GM23338 (cell line): ENCODE measurements around the gene GAL3ST1.

Experiments
- ETS1 ChIP-seq: IDR thresholded peaks from 2 replicates; pipeline ENCODE4 v1.6.1; 2016; ENCODE audit warnings: antibody characterized with exemption
- EZH2 ChIP-seq: fragments of 200-600 bp; sonication (generic); IDR thresholded peaks from one replicate; pipeline ENCODE4 v1.8.0; 2017; ENCODE audit warnings: antibody characterized with exemption, mild to moderate bottlenecking, low read depth; ENCODE audit not compliant: unreplicated experiment
- EZH2phosphoT487 ChIP-seq: fragments of 200-600 bp; sonication (generic); IDR thresholded peaks from one replicate; pipeline ENCODE4 v1.8.1; 2018; ENCODE audit warnings: antibody characterized with exemption; ENCODE audit not compliant: unreplicated experiment
- JUNB ChIP-seq: IDR thresholded peaks from one replicate; pipeline ENCODE4 v1.6.1; 2016; ENCODE audit warnings: antibody characterized with exemption; ENCODE audit not compliant: unreplicated experiment
- POLR2AphosphoS5 ChIP-seq: IDR thresholded peaks from 2 replicates; pipeline ENCODE4 v1.6.1; 2016; ENCODE audit warnings: antibody characterized with exemption, low read depth
- TF ChIP-seq, protein P1 (sequence below), 2 experiments: fragments of 200-600 bp in 1 of 2; sonication (generic) in 1 of 2; conservative IDR thresholded peaks; 2 replicates each; pipeline versions ENCODE4 v1.5.1 to v1.6.1; 2016 to 2017; ENCODE audit warnings: antibody characterized with exemption in 2 of 2, low read depth in 2 of 2, mild to moderate bottlenecking in 2 of 2, moderate library complexity in 1 of 2
- TF ChIP-seq, protein P2 (sequence below): IDR thresholded peaks from one replicate; pipeline ENCODE4 v1.6.1; 2018; ENCODE audit warnings: antibody characterized with exemption; ENCODE audit not compliant: unreplicated experiment
- TF ChIP-seq, protein P3 (sequence below): fragments of 250-450 bp; sonication (Bioruptor Pico); IDR thresholded peaks from 2 replicates; pipeline ENCODE4 v1.5.0; 2020; ENCODE audit warnings: mild to moderate bottlenecking, moderate library complexity

DNA sequence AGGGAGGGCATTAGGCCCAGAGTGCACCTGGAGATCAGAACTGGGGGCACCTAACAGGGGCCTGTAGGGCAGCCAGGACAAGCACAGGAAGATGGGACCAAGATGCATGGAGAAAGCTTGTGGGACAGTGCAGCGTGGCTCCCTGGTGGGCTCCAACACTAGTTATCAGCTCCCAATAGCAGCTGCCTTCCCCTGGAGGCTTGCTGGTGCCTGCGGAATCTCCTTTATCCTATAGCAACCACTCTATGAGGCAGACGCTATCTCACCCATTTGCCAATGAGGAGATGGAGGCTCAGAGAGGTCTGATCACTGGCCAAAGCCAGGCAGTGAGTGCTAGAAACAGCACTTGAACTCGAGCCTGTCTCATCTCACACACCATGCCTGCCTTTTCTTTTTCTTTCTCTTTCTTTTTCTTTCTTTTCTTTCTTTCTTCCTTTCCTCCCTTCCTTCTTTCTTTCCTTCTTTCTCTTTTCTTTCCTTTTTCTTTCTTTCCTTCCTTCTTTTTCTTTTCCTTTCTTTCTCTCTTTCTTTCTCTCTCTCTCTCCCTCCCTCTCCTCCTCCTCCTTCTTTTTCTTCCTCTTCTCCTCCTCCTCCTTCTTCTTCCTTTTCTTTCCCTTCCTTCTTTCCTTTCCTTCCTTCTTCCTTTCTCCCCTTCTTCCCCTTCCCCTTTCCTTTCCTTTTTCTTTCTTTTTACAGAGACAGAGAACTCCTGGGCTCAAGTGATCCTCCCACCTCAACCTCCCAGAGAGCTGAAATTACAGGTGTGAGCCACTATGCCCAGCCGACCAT lies 52.9 kb downstream of the GAL3ST1 start:
- TF ChIP-seq, protein P1, sequence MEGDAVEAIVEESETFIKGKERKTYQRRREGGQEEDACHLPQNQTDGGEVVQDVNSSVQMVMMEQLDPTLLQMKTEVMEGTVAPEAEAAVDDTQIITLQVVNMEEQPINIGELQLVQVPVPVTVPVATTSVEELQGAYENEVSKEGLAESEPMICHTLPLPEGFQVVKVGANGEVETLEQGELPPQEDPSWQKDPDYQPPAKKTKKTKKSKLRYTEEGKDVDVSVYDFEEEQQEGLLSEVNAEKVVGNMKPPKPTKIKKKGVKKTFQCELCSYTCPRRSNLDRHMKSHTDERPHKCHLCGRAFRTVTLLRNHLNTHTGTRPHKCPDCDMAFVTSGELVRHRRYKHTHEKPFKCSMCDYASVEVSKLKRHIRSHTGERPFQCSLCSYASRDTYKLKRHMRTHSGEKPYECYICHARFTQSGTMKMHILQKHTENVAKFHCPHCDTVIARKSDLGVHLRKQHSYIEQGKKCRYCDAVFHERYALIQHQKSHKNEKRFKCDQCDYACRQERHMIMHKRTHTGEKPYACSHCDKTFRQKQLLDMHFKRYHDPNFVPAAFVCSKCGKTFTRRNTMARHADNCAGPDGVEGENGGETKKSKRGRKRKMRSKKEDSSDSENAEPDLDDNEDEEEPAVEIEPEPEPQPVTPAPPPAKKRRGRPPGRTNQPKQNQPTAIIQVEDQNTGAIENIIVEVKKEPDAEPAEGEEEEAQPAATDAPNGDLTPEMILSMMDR (conservative IDR thresholded peaks at IDR 0.05; ENCODE audit: low read depth in 2 of 2), result no peak
- no peak for TF ChIP-seq EZH2phosphoT487
- TF ChIP-seq, protein P2, sequence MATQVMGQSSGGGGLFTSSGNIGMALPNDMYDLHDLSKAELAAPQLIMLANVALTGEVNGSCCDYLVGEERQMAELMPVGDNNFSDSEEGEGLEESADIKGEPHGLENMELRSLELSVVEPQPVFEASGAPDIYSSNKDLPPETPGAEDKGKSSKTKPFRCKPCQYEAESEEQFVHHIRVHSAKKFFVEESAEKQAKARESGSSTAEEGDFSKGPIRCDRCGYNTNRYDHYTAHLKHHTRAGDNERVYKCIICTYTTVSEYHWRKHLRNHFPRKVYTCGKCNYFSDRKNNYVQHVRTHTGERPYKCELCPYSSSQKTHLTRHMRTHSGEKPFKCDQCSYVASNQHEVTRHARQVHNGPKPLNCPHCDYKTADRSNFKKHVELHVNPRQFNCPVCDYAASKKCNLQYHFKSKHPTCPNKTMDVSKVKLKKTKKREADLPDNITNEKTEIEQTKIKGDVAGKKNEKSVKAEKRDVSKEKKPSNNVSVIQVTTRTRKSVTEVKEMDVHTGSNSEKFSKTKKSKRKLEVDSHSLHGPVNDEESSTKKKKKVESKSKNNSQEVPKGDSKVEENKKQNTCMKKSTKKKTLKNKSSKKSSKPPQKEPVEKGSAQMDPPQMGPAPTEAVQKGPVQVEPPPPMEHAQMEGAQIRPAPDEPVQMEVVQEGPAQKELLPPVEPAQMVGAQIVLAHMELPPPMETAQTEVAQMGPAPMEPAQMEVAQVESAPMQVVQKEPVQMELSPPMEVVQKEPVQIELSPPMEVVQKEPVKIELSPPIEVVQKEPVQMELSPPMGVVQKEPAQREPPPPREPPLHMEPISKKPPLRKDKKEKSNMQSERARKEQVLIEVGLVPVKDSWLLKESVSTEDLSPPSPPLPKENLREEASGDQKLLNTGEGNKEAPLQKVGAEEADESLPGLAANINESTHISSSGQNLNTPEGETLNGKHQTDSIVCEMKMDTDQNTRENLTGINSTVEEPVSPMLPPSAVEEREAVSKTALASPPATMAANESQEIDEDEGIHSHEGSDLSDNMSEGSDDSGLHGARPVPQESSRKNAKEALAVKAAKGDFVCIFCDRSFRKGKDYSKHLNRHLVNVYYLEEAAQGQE, result no peak
- TF ChIP-seq POLR2AphosphoS5, result no peak
- TF ChIP-seq EZH2, result no peak
- TF ChIP-seq JUNB, result no peak
- no peak for TF ChIP-seq ETS1
- TF ChIP-seq, protein P3, sequence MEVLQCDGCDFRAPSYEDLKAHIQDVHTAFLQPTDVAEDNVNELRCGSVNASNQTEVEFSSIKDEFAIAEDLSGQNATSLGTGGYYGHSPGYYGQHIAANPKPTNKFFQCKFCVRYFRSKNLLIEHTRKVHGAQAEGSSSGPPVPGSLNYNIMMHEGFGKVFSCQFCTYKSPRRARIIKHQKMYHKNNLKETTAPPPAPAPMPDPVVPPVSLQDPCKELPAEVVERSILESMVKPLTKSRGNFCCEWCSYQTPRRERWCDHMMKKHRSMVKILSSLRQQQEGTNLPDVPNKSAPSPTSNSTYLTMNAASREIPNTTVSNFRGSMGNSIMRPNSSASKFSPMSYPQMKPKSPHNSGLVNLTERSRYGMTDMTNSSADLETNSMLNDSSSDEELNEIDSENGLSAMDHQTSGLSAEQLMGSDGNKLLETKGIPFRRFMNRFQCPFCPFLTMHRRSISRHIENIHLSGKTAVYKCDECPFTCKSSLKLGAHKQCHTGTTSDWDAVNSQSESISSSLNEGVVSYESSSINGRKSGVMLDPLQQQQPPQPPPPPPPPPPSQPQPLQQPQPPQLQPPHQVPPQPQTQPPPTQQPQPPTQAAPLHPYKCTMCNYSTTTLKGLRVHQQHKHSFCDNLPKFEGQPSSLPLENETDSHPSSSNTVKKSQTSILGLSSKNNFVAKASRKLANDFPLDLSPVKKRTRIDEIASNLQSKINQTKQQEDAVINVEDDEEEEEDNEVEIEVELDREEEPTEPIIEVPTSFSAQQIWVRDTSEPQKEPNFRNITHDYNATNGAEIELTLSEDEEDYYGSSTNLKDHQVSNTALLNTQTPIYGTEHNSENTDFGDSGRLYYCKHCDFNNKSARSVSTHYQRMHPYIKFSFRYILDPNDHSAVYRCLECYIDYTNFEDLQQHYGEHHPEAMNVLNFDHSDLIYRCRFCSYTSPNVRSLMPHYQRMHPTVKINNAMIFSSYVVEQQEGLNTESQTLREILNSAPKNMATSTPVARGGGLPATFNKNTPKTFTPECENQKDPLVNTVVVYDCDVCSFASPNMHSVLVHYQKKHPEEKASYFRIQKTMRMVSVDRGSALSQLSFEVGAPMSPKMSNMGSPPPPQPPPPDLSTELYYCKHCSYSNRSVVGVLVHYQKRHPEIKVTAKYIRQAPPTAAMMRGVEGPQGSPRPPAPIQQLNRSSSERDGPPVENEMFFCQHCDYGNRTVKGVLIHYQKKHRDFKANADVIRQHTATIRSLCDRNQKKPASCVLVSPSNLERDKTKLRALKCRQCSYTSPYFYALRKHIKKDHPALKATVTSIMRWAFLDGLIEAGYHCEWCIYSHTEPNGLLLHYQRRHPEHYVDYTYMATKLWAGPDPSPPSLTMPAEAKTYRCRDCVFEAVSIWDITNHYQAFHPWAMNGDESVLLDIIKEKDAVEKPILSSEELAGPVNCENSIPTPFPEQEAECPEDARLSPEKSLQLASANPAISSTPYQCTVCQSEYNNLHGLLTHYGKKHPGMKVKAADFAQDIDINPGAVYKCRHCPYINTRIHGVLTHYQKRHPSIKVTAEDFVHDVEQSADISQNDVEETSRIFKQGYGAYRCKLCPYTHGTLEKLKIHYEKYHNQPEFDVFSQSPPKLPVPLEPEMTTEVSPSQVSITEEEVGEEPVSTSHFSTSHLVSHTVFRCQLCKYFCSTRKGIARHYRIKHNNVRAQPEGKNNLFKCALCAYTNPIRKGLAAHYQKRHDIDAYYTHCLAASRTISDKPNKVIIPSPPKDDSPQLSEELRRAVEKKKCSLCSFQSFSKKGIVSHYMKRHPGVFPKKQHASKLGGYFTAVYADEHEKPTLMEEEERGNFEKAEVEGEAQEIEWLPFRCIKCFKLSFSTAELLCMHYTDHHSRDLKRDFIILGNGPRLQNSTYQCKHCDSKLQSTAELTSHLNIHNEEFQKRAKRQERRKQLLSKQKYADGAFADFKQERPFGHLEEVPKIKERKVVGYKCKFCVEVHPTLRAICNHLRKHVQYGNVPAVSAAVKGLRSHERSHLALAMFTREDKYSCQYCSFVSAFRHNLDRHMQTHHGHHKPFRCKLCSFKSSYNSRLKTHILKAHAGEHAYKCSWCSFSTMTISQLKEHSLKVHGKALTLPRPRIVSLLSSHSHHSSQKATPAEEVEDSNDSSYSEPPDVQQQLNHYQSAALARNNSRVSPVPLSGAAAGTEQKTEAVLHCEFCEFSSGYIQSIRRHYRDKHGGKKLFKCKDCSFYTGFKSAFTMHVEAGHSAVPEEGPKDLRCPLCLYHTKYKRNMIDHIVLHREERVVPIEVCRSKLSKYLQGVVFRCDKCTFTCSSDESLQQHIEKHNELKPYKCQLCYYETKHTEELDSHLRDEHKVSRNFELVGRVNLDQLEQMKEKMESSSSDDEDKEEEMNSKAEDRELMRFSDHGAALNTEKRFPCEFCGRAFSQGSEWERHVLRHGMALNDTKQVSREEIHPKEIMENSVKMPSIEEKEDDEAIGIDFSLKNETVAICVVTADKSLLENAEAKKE (CRISPR knock-in tag), result no peak
